Erythroblast (primary cell): ENCODE measurements around the gene TPCN2.

ENCODE experiments used
- DNase-seq, 2 experiments: peaks; one replicate each; lab custom pipeline; 2025; lab: John Stamatoyannopoulos, UW
- GATA1 ChIP-seq: IDR thresholded peaks from 2 replicates; pipeline ENCODE4 v1.6.1; 2011; ENCODE audit warnings: low read depth, mild to moderate bottlenecking, control low read depth, low read length, moderate library complexity
- POLR2A ChIP-seq: IDR thresholded peaks from 2 replicates; pipeline ENCODE4 v1.6.1; 2011; ENCODE audit warnings: mild to moderate bottlenecking, low read length

TPCN2 gene

DNA sequence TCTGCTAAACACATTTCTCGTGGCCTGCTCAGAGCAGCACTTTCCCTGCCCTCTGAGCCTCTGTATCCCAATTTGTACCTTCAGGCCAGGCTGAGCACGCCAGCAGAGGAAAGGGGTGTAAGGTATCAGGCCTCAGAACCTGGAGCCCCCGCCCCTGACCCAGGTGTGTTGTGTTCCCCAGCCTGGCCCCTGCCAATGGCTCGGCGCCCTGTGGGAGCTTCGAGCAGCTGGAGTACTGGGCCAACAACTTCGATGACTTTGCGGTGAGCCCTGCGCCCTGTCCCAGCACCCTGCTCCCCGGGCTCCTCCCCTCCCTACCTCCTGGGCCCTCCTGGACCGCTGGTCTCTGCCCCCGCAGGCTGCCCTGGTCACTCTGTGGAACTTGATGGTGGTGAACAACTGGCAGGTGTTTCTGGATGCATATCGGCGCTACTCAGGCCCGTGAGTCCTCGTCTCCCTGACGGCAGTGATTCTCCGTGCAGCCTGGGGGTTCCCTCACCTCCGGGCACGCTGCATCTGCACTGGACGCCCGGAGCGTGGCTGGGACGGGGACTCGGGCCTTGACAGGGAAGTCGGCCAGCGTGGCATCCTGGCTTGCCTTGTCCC, 36.9 kb downstream of the TPCN2 start:
- TF ChIP-seq GATA1 (no peak), POLR2A (no peak)
- DNase-seq: no peak

DNA sequence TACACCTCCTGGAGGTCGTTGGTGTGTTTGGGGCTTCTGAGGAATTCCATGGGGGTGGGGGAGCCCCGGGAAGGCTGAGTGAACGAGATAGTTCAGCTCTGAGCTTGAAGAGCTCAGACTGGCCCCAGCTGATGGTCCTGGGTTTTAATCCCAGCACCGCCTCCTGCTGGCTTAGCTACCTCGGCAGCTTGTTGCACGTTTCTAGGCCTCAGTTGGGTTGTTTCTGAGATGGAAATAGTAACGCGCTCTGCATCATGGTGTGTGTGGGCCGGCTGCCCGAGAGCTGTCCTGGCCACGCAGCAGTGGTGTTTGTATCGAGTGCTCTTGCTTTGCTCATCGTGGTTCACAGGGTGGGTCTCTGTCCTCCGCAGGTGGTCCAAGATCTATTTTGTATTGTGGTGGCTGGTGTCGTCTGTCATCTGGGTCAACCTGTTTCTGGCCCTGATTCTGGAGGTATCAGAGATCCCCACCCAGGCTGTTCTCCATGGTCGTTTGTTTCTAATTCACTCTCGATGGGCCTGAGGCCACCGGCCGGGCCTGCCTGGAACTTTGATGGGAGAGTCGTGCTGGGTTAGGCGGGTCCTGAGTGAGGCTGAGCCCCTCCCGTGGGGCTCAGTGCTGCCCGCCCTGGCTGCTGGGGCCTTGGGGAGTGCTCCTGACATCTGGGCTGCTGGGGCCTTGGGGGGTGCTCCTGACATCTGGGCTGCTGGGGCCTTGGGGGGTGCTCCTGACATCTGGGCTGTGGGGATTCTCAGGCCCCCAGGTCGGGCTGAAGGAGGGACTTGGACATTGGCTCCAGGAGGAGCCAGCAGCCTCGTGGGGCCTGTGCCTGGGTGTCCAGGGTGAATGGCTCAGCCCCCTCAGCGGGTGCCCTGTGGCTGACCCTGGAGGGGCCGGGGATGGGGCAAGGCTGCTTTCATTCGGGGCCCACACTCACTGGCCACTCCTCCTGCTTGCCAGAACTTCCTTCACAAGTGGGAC, 37.7 kb downstream of the TPCN2 start:
- peak in 1 of 2 experiments; percentile 9 for DNase-seq
- no peak for TF ChIP-seq POLR2A

DNA sequence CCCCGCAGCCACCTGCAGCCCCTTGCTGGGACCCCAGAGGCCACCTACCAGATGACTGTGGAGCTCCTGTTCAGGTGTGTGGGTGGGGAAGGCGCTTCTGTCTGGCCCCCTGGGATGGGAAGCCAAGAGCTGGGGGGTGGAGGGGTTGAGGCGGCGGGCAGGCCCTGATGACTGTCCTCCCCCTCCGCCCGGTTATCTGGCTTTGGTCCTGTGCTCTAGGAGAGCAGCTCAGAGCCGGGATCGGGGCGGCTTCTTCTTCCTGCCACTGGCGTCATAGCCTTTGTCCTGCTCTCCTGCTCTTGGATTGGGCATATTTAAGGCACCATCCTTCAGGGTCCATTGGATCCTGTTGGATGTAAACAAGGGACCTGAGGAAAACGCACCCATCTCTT, 38.4 kb downstream of the TPCN2 start:
- DNase-seq: no peak
- no peak for TF ChIP-seq GATA1
- no peak for TF ChIP-seq POLR2A

DNA sequence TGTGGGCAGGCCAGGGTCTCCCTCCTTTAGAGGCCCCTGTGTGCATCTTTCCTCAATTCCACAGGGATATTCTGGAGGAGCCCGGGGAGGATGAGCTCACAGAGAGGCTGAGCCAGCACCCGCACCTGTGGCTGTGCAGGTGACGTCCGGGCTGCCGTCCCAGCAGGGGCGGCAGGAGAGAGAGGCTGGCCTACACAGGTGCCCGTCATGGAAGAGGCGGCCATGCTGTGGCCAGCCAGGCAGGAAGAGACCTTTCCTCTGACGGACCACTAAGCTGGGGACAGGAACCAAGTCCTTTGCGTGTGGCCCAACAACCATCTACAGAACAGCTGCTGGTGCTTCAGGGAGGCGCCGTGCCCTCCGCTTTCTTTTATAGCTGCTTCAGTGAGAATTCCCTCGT, 39.1 kb downstream of the TPCN2 start:
- TF ChIP-seq POLR2A (no peak), GATA1 (no peak)

DNA sequence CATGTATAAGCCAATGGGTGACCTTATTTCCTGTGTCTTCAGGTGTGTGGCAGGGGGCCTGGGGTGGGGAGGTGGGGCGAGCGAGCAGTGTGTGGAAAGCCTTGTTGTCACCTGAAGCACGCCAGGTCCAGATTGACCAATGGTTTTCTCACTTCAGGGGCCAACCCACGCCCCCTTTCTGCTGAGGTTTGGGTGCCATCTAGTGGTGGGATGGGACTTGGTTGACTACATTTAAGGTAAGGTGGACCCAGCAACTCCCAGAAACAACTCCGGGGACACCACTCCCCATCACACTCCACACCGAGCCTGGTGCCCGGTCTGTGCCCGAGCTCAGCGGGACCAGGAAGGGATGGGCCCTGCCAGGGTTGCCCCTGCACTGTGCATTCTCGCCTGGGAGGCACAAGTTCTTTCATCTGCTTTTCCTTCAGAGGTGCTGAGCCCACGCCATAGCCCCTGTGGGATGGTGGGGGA, 40.0 kb downstream of the TPCN2 start:
- no peak for TF ChIP-seq GATA1
- TF ChIP-seq POLR2A: no peak
- DNase-seq: peak; percentile 72 to 85

More for the DNA sequence above, 39.1 kb downstream of the TPCN2 start:
- no peak for DNase-seq

DNA sequence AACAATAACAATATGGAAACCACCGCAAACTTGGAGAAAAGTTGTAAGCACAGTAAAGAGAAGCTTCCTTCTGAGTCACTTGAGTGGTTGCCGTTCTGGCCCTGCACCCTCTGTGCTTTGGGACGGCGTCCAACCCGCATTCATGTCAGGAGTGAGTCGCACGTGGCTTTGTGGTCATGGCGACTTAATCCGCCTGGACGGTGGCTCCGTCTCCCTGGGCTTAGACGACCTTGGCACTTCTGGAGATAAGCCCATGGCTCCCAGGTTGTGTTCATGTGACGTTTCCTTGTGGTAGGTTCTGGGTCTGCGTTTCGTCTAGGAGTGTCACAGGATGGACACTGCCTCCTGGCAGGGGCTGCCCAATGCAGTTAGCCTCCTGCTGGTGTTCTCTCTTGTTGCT, 40.5 kb downstream of the TPCN2 start:
- peak in 1 of 2 experiments; percentile 15 for DNase-seq
- TF ChIP-seq GATA1 (no peak), POLR2A (no peak)

DNA sequence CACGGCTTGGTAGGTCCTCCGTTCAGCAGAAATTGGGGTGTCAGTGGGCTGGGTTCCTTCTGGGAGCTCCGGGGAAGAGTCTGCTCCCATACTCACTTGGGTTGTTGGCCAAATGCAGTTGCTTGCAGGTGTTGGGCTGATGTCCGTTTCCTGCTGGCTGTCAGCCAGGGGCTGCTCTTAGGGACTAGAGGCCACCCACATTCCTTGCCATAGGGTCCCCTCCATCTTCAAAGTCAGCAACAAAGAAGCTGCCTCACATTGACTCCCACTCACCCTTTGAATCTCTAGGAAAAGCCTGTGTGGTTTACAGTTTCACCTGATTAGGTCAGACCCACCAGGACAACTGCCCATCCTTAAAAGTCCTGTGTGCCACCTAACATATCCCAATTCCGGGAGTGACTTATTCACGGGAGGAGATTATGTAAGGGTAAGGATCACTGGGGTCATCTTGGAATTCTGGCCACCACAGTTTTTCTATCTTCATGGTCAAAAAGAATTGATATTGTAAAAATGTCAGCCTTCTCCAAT, 43.0 kb downstream of the TPCN2 start:
- TF ChIP-seq POLR2A: no peak
- no peak for TF ChIP-seq GATA1
- no peak for DNase-seq

DNA sequence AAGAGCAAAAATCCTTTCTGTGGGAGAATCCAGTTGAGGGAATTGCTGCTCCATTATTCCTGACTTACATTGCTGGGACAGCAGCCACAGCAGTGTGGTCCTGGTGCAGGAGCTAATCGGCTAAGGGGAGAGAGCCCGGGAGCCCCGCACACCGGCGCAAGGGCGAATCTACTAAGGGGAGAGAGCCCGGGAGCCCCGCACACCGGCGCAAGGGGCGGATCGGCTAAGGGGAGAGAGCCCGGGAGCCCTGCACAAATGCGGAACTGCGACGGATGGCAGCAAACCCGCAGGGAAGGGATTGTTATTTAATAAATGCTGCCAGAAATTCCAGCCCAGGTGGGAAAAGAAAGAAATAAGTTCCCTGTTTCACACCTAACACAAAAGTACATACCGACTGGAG, 43.5 kb downstream of the TPCN2 start:
- no peak for DNase-seq
- TF ChIP-seq GATA1: no peak
- no peak for TF ChIP-seq POLR2A

DNA sequence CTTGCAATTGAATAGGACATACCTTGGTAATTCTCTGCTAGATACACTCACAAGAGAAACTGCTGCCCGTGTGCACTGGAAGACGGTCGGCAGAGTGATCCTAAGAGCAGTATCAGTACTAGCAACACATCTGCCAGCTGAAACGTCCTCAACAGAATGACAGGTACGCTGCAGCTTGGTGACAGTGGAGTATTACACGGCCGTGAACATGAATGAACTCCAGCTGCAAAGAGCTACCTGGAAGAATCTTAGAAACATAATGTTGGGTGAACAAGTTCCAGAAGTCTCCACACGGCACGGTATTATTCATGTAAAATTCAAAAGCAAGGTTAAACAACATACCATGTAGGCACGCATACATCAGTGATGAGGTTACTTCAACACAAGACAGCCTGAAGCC, 44.4 kb downstream of the TPCN2 start:
- no peak for DNase-seq
- TF ChIP-seq POLR2A (no peak), GATA1 (no peak)

DNA sequence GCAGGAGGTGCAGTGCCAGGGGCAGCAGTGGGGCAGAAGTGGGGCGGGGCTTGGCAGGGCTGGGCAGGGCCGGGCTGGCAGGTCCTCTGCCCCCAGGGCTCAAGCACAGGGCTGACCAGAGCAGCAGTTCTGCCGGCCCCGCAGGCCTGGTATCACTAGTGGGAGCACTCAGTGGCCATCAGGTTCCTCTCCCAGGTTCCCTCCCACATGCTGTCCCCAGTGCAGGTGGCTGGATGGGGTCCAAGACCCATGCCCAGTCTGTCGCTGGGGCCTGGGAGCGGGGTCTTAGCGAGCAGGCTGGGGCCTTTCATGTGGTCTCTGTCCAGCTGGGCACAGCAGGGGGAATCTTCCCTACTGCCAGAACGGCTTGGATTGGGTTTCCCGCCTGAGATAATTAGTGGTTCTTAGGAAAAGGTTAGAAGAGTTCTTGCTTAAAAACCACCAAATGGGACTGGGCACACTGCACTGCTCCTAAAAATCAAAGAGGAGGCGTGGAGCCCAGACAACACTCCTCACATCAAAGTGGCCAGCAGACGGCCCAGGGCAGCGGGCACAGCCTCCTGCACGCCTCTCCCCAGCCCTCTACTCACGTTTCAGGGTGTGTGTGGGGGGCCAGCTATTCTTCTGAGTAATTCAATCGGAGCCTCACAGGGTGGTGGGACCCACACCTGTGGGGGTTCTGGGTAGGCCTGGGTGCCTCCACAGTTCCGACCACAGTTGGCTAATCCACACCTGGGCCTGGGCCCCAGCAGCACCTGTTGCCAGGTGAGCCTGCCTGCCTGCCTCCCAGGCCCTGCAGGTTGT, 45.6 kb downstream of the TPCN2 start:
- DNase-seq: no peak
- TF ChIP-seq POLR2A: no peak
- TF ChIP-seq GATA1: no peak

DNA sequence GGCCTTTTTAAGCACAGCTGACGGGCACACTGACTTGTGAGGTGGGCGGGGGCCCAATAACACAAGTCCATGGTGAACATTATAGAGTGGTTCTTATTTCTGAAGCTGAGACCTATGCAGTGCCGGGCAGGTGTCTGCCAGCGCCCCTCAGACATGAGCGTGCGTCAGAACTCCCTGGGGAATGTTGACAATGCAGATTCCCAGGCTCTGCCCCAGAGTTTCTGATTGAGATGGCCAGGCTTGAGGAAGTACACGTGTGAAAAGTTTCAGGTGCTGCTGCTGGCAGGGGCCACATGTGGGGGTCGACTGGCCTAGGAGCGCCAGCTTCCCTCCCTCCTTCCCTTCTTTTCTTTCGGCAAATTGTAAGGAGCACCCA, 46.2 kb downstream of the TPCN2 start:
- TF ChIP-seq GATA1 (no peak), POLR2A (no peak)
- DNase-seq: no peak

DNA sequence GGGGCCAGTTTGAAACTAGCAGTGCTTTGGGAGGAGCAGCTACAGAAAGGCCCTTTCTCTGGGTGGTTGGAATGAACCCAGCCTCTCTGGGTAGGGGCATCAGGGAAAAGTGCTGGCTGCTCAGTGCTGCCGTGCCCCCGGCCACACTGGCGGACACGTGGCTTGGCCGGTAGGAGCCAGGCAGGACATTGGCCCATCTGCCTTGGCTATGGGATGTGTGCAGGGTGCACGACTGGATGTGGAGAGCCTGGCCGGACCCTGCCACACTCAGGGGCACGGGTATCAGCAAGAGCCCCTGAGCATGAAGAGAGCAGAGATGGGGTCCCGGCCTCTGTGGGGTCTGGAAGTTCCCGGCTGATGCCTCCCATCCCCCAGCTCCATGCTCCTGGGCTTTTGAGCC, 46.6 kb downstream of the TPCN2 start:
- DNase-seq: no peak
- TF ChIP-seq GATA1 (no peak), POLR2A (no peak)

DNA sequence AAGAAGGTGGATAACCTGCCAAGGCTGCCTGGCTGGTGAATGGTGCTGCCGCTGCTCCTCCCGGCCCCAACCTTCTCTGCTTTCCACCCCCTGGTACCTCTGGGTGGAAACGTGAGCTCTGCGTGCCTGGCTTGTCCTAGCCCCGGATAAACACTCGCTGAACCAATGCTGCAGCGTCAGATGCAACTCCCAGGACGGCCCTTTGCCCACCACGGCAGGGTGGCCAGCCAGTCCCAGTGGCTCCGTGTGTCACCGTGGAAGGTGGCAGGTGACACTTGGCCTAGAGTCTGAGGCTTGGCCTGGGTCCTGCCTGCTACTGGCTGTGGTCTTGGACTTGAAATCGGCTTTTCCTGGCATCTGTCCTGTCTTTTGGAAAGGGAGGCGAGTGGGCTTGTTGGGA, 47.7 kb downstream of the TPCN2 start:
- TF ChIP-seq GATA1 (no peak), POLR2A (no peak)
- no peak for DNase-seq
